Thyroid gland (tissue), 4 donors: ENCODE results near the gene DEFB110.

Source experiments
- CTCF ChIP-seq, 6 experiments: fragments of 200-600 bp in 3 of 6; fragments of 450-650 bp in 3 of 6; sonication (generic) in 3 of 6; IDR thresholded peaks; one replicate each; pipeline ENCODE4 v1.5.1; 2016 to 2019; ENCODE audit warnings: antibody characterized with exemption in 6 of 6, mild to moderate bottlenecking in 2 of 6, inconsistent platforms in 1 of 6, moderate library complexity in 1 of 6
- POLR2A ChIP-seq, 2 donors: fragments of 450-650 bp; IDR thresholded peaks; one replicate each; pipeline ENCODE4 v1.6.1; 2017; ENCODE audit warnings: antibody characterized with exemption in 2 of 2, mild to moderate bottlenecking in 2 of 2, moderate library complexity in 1 of 2

- TF ChIP-seq CTCF (IDR thresholded peaks at IDR 0.05) (no peak), POLR2A (IDR thresholded peaks at IDR 0.05) (no peak)
Observed at GRCh38 chr6:50030350-50030749, 8.6 kb upstream of the DEFB110 start.
